Measurements from ENCODE around the gene CADM2. TPM values are rescaled to one million over a fixed set of nuclear protein-coding genes. Genes with fewer than 3 reads are reported as not detected.
A peak's percentile ranks its signal among the peaks of the same experiment; 100 is the strongest.

Gene CADM2
- total and polyA plus RNA-seq, 2 experiments from 2014 or later = 13.3 to 47.5 TPM

- H3K36me3 ChIP-seq (ENCODE audit: insufficient read depth) = no peaks in the 10 kb centered on the region
- Mint-ChIP-seq H3K36me3 (ENCODE audit: low read depth) (no peaks in the 10 kb centered on the region), H3K9me3 (no peaks in the 10 kb centered on the region), H3K27ac (no peak overlapping the region), H3K4me3 (no peak overlapping the region), H3K27me3 (ENCODE audit: insufficient read depth, low read depth, poor library complexity) (no peaks in the 10 kb centered on the region), H3K4me1 (peaks cover 42% of the 10 kb centered on the region)
- H3K27me3 ChIP-seq (ENCODE audit: insufficient read depth) = no peaks in the 10 kb centered on the region
- H3K4me3 ChIP-seq = no peak overlapping the region
- no peak for ATAC-seq
- no peak for DNase-seq (ENCODE audit: low spot score)
- H3K4me2 ChIP-seq = no peak overlapping the region
- TF ChIP-seq STAT1 (IDR thresholded peaks at IDR 0.05; ENCODE audit: unreplicated experiment) (no peak), ZNF331 (CRISPR knock-in tag; IDR thresholded peaks at IDR 0.05; ENCODE audit: low read depth) (no peak)
- TF ChIP-seq, protein P1, sequence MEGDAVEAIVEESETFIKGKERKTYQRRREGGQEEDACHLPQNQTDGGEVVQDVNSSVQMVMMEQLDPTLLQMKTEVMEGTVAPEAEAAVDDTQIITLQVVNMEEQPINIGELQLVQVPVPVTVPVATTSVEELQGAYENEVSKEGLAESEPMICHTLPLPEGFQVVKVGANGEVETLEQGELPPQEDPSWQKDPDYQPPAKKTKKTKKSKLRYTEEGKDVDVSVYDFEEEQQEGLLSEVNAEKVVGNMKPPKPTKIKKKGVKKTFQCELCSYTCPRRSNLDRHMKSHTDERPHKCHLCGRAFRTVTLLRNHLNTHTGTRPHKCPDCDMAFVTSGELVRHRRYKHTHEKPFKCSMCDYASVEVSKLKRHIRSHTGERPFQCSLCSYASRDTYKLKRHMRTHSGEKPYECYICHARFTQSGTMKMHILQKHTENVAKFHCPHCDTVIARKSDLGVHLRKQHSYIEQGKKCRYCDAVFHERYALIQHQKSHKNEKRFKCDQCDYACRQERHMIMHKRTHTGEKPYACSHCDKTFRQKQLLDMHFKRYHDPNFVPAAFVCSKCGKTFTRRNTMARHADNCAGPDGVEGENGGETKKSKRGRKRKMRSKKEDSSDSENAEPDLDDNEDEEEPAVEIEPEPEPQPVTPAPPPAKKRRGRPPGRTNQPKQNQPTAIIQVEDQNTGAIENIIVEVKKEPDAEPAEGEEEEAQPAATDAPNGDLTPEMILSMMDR (conservative IDR thresholded peaks at IDR 0.05; ENCODE audit: low read depth in 2 of 2) = peak in 1 of 2 experiments; percentile 47; a peak in 3 of 4 replicates
- no peak overlapping the region for H2AFZ ChIP-seq
- no peaks in the 10 kb centered on the region for H3K9me2 ChIP-seq (ENCODE audit: insufficient read depth)
- H3K79me2 ChIP-seq (replicated peaks; ENCODE audit: insufficient read depth) = peaks cover 63% of the 10 kb centered on the region
- H4K20me1 ChIP-seq (replicated peaks; ENCODE audit: insufficient read depth) = no peaks in the 10 kb centered on the region
- H3F3A ChIP-seq (replicated peaks; ENCODE audit: low read depth) = no peaks in the 10 kb centered on the region
- H3K27ac ChIP-seq (ENCODE audit: low read depth) = no peak overlapping the region
- peaks cover 12% of the 10 kb centered on the region for H3K4me1 ChIP-seq (ENCODE audit: insufficient read depth)
These were observed 15.6 kb downstream of the CADM2 start for GRCh38 chr3:84974347-84974746.

GRCh38 chr3:84977021-84977420 lies 18.2 kb downstream of the CADM2 start:
- Mint-ChIP-seq H3K4me3 (no peak overlapping the region), H3K27ac (no peak overlapping the region; the same call in 1 of the 2 replicates), H3K27me3 (ENCODE audit: insufficient read depth, low read depth, poor library complexity) (no peaks in the 10 kb centered on the region), H3K36me3 (ENCODE audit: low read depth) (no peaks in the 10 kb centered on the region), H3K9me3 (no peaks in the 10 kb centered on the region), H3K4me1 (peaks cover 36% of the 10 kb centered on the region)
- Histone ChIP-seq H3F3A (replicated peaks; ENCODE audit: low read depth) (no peaks in the 10 kb centered on the region), H3K27me3 (ENCODE audit: insufficient read depth) (no peaks in the 10 kb centered on the region), H3K4me2 (no peak overlapping the region), H4K20me1 (replicated peaks; ENCODE audit: insufficient read depth) (no peaks in the 10 kb centered on the region), H3K27ac (ENCODE audit: low read depth) (no peak overlapping the region), H3K4me1 (ENCODE audit: insufficient read depth) (peaks cover 15% of the 10 kb centered on the region), H3K36me3 (ENCODE audit: insufficient read depth) (no peaks in the 10 kb centered on the region), H3K79me2 (replicated peaks; ENCODE audit: insufficient read depth) (peaks cover 36% of the 10 kb centered on the region), H3K9me2 (ENCODE audit: insufficient read depth) (no peaks in the 10 kb centered on the region), H2AFZ (no peak overlapping the region), H3K4me3 (no peak overlapping the region)
- no peak for DNase-seq (ENCODE audit: low spot score)
- ATAC-seq = no peak
- TF ChIP-seq ZNF114 (CRISPR knock-in tag; IDR thresholded peaks at IDR 0.05) (no peak), ZNF331 (CRISPR knock-in tag; IDR thresholded peaks at IDR 0.05; ENCODE audit: low read depth) (no peak), EZH2phosphoT487 (IDR thresholded peaks at IDR 0.05; ENCODE audit: unreplicated experiment) (no peak), POLR2AphosphoS5 (IDR thresholded peaks at IDR 0.05; ENCODE audit: low read depth) (no peak), EZH2 (IDR thresholded peaks at IDR 0.05; ENCODE audit: low read depth, unreplicated experiment) (no peak)
- TF ChIP-seq, protein P2, sequence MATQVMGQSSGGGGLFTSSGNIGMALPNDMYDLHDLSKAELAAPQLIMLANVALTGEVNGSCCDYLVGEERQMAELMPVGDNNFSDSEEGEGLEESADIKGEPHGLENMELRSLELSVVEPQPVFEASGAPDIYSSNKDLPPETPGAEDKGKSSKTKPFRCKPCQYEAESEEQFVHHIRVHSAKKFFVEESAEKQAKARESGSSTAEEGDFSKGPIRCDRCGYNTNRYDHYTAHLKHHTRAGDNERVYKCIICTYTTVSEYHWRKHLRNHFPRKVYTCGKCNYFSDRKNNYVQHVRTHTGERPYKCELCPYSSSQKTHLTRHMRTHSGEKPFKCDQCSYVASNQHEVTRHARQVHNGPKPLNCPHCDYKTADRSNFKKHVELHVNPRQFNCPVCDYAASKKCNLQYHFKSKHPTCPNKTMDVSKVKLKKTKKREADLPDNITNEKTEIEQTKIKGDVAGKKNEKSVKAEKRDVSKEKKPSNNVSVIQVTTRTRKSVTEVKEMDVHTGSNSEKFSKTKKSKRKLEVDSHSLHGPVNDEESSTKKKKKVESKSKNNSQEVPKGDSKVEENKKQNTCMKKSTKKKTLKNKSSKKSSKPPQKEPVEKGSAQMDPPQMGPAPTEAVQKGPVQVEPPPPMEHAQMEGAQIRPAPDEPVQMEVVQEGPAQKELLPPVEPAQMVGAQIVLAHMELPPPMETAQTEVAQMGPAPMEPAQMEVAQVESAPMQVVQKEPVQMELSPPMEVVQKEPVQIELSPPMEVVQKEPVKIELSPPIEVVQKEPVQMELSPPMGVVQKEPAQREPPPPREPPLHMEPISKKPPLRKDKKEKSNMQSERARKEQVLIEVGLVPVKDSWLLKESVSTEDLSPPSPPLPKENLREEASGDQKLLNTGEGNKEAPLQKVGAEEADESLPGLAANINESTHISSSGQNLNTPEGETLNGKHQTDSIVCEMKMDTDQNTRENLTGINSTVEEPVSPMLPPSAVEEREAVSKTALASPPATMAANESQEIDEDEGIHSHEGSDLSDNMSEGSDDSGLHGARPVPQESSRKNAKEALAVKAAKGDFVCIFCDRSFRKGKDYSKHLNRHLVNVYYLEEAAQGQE (IDR thresholded peaks at IDR 0.05; ENCODE audit: unreplicated experiment) = no peak
- TF ChIP-seq, protein P3, sequence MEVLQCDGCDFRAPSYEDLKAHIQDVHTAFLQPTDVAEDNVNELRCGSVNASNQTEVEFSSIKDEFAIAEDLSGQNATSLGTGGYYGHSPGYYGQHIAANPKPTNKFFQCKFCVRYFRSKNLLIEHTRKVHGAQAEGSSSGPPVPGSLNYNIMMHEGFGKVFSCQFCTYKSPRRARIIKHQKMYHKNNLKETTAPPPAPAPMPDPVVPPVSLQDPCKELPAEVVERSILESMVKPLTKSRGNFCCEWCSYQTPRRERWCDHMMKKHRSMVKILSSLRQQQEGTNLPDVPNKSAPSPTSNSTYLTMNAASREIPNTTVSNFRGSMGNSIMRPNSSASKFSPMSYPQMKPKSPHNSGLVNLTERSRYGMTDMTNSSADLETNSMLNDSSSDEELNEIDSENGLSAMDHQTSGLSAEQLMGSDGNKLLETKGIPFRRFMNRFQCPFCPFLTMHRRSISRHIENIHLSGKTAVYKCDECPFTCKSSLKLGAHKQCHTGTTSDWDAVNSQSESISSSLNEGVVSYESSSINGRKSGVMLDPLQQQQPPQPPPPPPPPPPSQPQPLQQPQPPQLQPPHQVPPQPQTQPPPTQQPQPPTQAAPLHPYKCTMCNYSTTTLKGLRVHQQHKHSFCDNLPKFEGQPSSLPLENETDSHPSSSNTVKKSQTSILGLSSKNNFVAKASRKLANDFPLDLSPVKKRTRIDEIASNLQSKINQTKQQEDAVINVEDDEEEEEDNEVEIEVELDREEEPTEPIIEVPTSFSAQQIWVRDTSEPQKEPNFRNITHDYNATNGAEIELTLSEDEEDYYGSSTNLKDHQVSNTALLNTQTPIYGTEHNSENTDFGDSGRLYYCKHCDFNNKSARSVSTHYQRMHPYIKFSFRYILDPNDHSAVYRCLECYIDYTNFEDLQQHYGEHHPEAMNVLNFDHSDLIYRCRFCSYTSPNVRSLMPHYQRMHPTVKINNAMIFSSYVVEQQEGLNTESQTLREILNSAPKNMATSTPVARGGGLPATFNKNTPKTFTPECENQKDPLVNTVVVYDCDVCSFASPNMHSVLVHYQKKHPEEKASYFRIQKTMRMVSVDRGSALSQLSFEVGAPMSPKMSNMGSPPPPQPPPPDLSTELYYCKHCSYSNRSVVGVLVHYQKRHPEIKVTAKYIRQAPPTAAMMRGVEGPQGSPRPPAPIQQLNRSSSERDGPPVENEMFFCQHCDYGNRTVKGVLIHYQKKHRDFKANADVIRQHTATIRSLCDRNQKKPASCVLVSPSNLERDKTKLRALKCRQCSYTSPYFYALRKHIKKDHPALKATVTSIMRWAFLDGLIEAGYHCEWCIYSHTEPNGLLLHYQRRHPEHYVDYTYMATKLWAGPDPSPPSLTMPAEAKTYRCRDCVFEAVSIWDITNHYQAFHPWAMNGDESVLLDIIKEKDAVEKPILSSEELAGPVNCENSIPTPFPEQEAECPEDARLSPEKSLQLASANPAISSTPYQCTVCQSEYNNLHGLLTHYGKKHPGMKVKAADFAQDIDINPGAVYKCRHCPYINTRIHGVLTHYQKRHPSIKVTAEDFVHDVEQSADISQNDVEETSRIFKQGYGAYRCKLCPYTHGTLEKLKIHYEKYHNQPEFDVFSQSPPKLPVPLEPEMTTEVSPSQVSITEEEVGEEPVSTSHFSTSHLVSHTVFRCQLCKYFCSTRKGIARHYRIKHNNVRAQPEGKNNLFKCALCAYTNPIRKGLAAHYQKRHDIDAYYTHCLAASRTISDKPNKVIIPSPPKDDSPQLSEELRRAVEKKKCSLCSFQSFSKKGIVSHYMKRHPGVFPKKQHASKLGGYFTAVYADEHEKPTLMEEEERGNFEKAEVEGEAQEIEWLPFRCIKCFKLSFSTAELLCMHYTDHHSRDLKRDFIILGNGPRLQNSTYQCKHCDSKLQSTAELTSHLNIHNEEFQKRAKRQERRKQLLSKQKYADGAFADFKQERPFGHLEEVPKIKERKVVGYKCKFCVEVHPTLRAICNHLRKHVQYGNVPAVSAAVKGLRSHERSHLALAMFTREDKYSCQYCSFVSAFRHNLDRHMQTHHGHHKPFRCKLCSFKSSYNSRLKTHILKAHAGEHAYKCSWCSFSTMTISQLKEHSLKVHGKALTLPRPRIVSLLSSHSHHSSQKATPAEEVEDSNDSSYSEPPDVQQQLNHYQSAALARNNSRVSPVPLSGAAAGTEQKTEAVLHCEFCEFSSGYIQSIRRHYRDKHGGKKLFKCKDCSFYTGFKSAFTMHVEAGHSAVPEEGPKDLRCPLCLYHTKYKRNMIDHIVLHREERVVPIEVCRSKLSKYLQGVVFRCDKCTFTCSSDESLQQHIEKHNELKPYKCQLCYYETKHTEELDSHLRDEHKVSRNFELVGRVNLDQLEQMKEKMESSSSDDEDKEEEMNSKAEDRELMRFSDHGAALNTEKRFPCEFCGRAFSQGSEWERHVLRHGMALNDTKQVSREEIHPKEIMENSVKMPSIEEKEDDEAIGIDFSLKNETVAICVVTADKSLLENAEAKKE (CRISPR knock-in tag; IDR thresholded peaks at IDR 0.05) = no peak
